ENCODE results near the gene NELFCD. TPM values are rescaled to one million over a fixed set of nuclear protein-coding genes. Genes with fewer than 3 reads are reported as not detected.

NELFCD gene
- total RNA-seq (10 to 100 TPM; 77.6 to 93.3 TPM), polyA plus RNA-seq (10 to 100 TPM; 72.6 to 88.0 TPM)

GRCh38 chr20:58980711-58981627 is at the start of gene NELFCD:
Gene NELFCD (plus strand): TSS chr20:58981256. CDS start chr20:58981310, 54 bp downstream.
- Histone ChIP-seq H3K27ac (ENCODE audit: low read depth, low read length) (peak within 1 kb of the TSS; percentile 66), H3K4me3 (ENCODE audit: low read length in 2 of 2) (peak within 1 kb of the TSS; percentile 82 to 95), H3K27me3 (ENCODE audit: insufficient read depth, low read length) (no peaks in the 10 kb centered on the region), H3K4me1 (ENCODE audit: insufficient read depth, low read length) (peaks cover 41% of the 10 kb centered on the region), H3K36me3 (ENCODE audit: insufficient read depth, low read length) (peaks cover 4% of the 10 kb centered on the region), H3K9me3 (ENCODE audit: control insufficient read depth in 1 of 2, low read length in 2 of 2) (peaks cover 0 to 4% of the 10 kb centered on the region in 2 donors)
- Mint-ChIP-seq H3K27me3 (no peaks in the 10 kb centered on the region), H3K4me1 (peaks cover 29 to 39% (median 33%) of the 10 kb centered on the region in 4 donors), H3K36me3 (peaks cover 0 to 13% of the 10 kb centered on the region in 2 donors), H3K27ac (peak within 1 kb of the TSS; percentile 72 to 97 (median 93)), H3K4me3 (peak within 1 kb of the TSS; percentile 91 to 97 (median 94)), H3K9me3 (peaks cover 0 to 12% (median 7%) of the 10 kb centered on the region in 8 donors)
- intact Hi-C loops (cut with micrococcal nuclease), result loop anchor here (1.0 to 5.0 kb wide), 5 partner anchors 26 to 329 kb away; partner anchors contain the start of genes ATP5F1E, CTSZ and STX16
- ChIA-PET POLR2A (ENCODE audit: partially characterized antibody) (interaction anchor here (0.7 to 5.0 kb wide), 10 partner anchors 10 to 1583 kb away, joined by 3 to 39 read pairs (median 4); partner anchors contain the start of gene ATP5F1E), CTCF (ENCODE audit: partially characterized antibody) (interaction anchor here (0.6 to 1.7 kb wide), 3 partner anchors 16 to 140 kb away, joined by 3 to 4 read pairs (median 3); no protein-coding TSS in a partner anchor)
- peak; percentile 84 to 90 (median 88) for DNase-seq

GRCh38 chr20:58932170-58932569 is 48.9 kb upstream of the NELFCD start:
- Histone ChIP-seq H3K27me3 (ENCODE audit: insufficient read depth, low read length) (peaks cover 5% of the 10 kb centered on the region), H3K4me1 (ENCODE audit: insufficient read depth, low read length) (no peaks in the 10 kb centered on the region), H3K36me3 (ENCODE audit: insufficient read depth, low read length) (no peaks in the 10 kb centered on the region), H3K4me3 (ENCODE audit: low read length in 2 of 2) (no peak overlapping the region), H3K9me3 (ENCODE audit: control insufficient read depth in 1 of 2, low read length in 2 of 2) (no peaks in the 10 kb centered on the region), H3K27ac (ENCODE audit: low read depth, low read length) (no peak overlapping the region)
- Mint-ChIP-seq H3K4me3 (no peak overlapping the region), H3K9me3 (peaks cover 0 to 9% (median 5%) of the 10 kb centered on the region in 8 donors), H3K27me3 (peaks cover 26 to 29% of the 10 kb centered on the region in 2 donors), H3K36me3 (peaks cover 0 to 4% of the 10 kb centered on the region in 2 donors), H3K4me1 (no peaks in the 10 kb centered on the region), H3K27ac (no peak overlapping the region)
- DNase-seq, result no peak
- ChIA-PET POLR2A (ENCODE audit: partially characterized antibody) (no interaction called here), CTCF (ENCODE audit: partially characterized antibody) (no interaction called here)
- intact Hi-C loops (cut with micrococcal nuclease), result no loop called here

GRCh38 chr20:58938078-58938477 is 43.0 kb upstream of the NELFCD start:
- POLR2A ChIA-PET (ENCODE audit: partially characterized antibody), result no interaction called here

GRCh38 chr20:58938541-58938940 is 42.5 kb upstream of the NELFCD start:
- intact Hi-C loops (cut with micrococcal nuclease), result no loop called here
- H3K36me3 ChIP-seq (ENCODE audit: insufficient read depth, low read length), result no peaks in the 10 kb centered on the region
- CTCF ChIA-PET (ENCODE audit: partially characterized antibody), result interaction anchor here (2.1 kb wide), 1 partner anchor 68 kb away, joined by 5 read pairs; no protein-coding TSS in a partner anchor
- Mint-ChIP-seq H3K4me3 (no peak overlapping the region), H3K9me3 (peaks cover 0 to 11% (median 5%) of the 10 kb centered on the region in 8 donors), H3K27ac (no peak overlapping the region), H3K27me3 (peaks cover 17 to 19% of the 10 kb centered on the region in 2 donors), H3K4me1 (no peaks in the 10 kb centered on the region), H3K36me3 (peaks cover 0 to 4% of the 10 kb centered on the region in 2 donors)
- POLR2A ChIA-PET (ENCODE audit: partially characterized antibody), result no interaction called here
- no peaks in the 10 kb centered on the region for H3K9me3 ChIP-seq (ENCODE audit: control insufficient read depth in 1 of 2, low read length in 2 of 2)
- H3K4me1 ChIP-seq (ENCODE audit: insufficient read depth, low read length), result no peaks in the 10 kb centered on the region
- peaks cover 9% of the 10 kb centered on the region for H3K27me3 ChIP-seq (ENCODE audit: insufficient read depth, low read length)
- H3K4me3 ChIP-seq (ENCODE audit: low read length in 2 of 2), result no peak overlapping the region
- H3K27ac ChIP-seq (ENCODE audit: low read depth, low read length), result no peak overlapping the region
- no peak for DNase-seq

More at GRCh38 chr20:58938078-58938477, 43.0 kb upstream of the NELFCD start:
- no peaks in the 10 kb centered on the region for H3K4me1 Mint-ChIP-seq
- no peak overlapping the region for H3K27ac Mint-ChIP-seq
- Histone ChIP-seq H3K9me3 (ENCODE audit: control insufficient read depth in 1 of 2, low read length in 2 of 2) (no peaks in the 10 kb centered on the region), H3K27ac (ENCODE audit: low read depth, low read length) (no peak overlapping the region), H3K4me1 (ENCODE audit: insufficient read depth, low read length) (no peaks in the 10 kb centered on the region), H3K27me3 (ENCODE audit: insufficient read depth, low read length) (peaks cover 9% of the 10 kb centered on the region), H3K4me3 (ENCODE audit: low read length in 2 of 2) (no peak overlapping the region), H3K36me3 (ENCODE audit: insufficient read depth, low read length) (no peaks in the 10 kb centered on the region)
- peaks cover 0 to 4% of the 10 kb centered on the region in 2 donors for H3K36me3 Mint-ChIP-seq
- CTCF ChIA-PET (ENCODE audit: partially characterized antibody), result interaction anchor here (2.1 kb wide), 1 partner anchor 68 kb away, joined by 5 read pairs; no protein-coding TSS in a partner anchor
- no peak for DNase-seq
- H3K27me3 Mint-ChIP-seq, result peaks cover 19% of the 10 kb centered on the region in 2 donors
- no peak overlapping the region for H3K4me3 Mint-ChIP-seq
- peaks cover 0 to 11% (median 5%) of the 10 kb centered on the region in 8 donors for H3K9me3 Mint-ChIP-seq
- intact Hi-C loops (cut with micrococcal nuclease), result no loop called here

- Histone ChIP-seq H3K27ac (ENCODE audit: low read depth, low read length) (no peak overlapping the region), H3K36me3 (ENCODE audit: insufficient read depth, low read length) (no peaks in the 10 kb centered on the region), H3K4me1 (ENCODE audit: insufficient read depth, low read length) (no peaks in the 10 kb centered on the region), H3K27me3 (ENCODE audit: insufficient read depth, low read length) (peaks cover 6% of the 10 kb centered on the region), H3K4me3 (ENCODE audit: low read length in 2 of 2) (no peak overlapping the region), H3K9me3 (ENCODE audit: control insufficient read depth in 1 of 2, low read length in 2 of 2) (no peaks in the 10 kb centered on the region)
- Mint-ChIP-seq H3K9me3 (peaks cover 0 to 5% (median 0%) of the 10 kb centered on the region in 8 donors), H3K4me1 (no peaks in the 10 kb centered on the region), H3K36me3 (no peaks in the 10 kb centered on the region), H3K4me3 (no peak overlapping the region), H3K27ac (no peak overlapping the region), H3K27me3 (peaks cover 7 to 11% of the 10 kb centered on the region in 2 donors)
- POLR2A ChIA-PET (ENCODE audit: partially characterized antibody), result no interaction called here
- no peak for DNase-seq
- CTCF ChIA-PET (ENCODE audit: partially characterized antibody), result no interaction called here
- intact Hi-C loops (cut with micrococcal nuclease), result no loop called here
Measured at GRCh38 chr20:58941471-58941870, 39.6 kb upstream of the NELFCD start.

- Mint-ChIP-seq H3K4me1 (no peaks in the 10 kb centered on the region), H3K27me3 (peaks cover 2 to 9% of the 10 kb centered on the region in 2 donors), H3K9me3 (no peaks in the 10 kb centered on the region), H3K27ac (peak overlapping the region in 1 of 7 donors; percentile 10), H3K4me3 (no peak overlapping the region), H3K36me3 (no peaks in the 10 kb centered on the region)
- Histone ChIP-seq H3K27me3 (ENCODE audit: insufficient read depth, low read length) (no peaks in the 10 kb centered on the region), H3K36me3 (ENCODE audit: insufficient read depth, low read length) (no peaks in the 10 kb centered on the region), H3K27ac (ENCODE audit: low read depth, low read length) (no peak overlapping the region), H3K4me1 (ENCODE audit: insufficient read depth, low read length) (no peaks in the 10 kb centered on the region), H3K9me3 (ENCODE audit: control insufficient read depth in 1 of 2, low read length in 2 of 2) (no peaks in the 10 kb centered on the region), H3K4me3 (ENCODE audit: low read length in 2 of 2) (no peak overlapping the region)
- ChIA-PET CTCF (ENCODE audit: partially characterized antibody) (no interaction called here), POLR2A (ENCODE audit: partially characterized antibody) (no interaction called here)
- no peak for DNase-seq
- intact Hi-C loops (cut with micrococcal nuclease), result no loop called here
Measured at GRCh38 chr20:58942549-58942948, 38.5 kb upstream of the NELFCD start.

- no peaks in the 10 kb centered on the region for H3K4me1 ChIP-seq (ENCODE audit: insufficient read depth, low read length)
- intact Hi-C loops (cut with micrococcal nuclease), result no loop called here
- DNase-seq, result no peak
- no peaks in the 10 kb centered on the region for H3K36me3 Mint-ChIP-seq
- no peak overlapping the region for H3K4me3 Mint-ChIP-seq
- no peaks in the 10 kb centered on the region for H3K9me3 Mint-ChIP-seq
- H3K4me1 Mint-ChIP-seq, result no peaks in the 10 kb centered on the region
- no peaks in the 10 kb centered on the region for H3K36me3 ChIP-seq (ENCODE audit: insufficient read depth, low read length)
- ChIA-PET CTCF (ENCODE audit: partially characterized antibody) (no interaction called here), POLR2A (ENCODE audit: partially characterized antibody) (no interaction called here)
- H3K27me3 ChIP-seq (ENCODE audit: insufficient read depth, low read length), result no peaks in the 10 kb centered on the region
- H3K27me3 Mint-ChIP-seq, result peaks cover 5% of the 10 kb centered on the region in 2 donors
- H3K27ac ChIP-seq (ENCODE audit: low read depth, low read length), result no peak overlapping the region
- no peak overlapping the region for H3K4me3 ChIP-seq (ENCODE audit: low read length in 2 of 2)
- no peak overlapping the region for H3K27ac Mint-ChIP-seq
- H3K9me3 ChIP-seq (ENCODE audit: control insufficient read depth in 1 of 2, low read length in 2 of 2), result no peaks in the 10 kb centered on the region
Measured at GRCh38 chr20:58944610-58945009, 36.4 kb upstream of the NELFCD start.

Data from CD4-positive, alpha-beta memory T cell (primary cell).